Heart left ventricle (tissue), 13 donors: ENCODE data around the gene TOP1.

Experiments used
- CTCF ChIP-seq, 12 donors: fragments of 200-600 bp; sonication (generic) in 4 of 12; IDR thresholded peaks; one replicate each; pipeline versions ENCODE4 v1.5.0 to v1.8.0; 2018 to 2022; ENCODE audit warnings: antibody characterized with exemption in 12 of 12, mild to moderate bottlenecking in 5 of 12
- POLR2A ChIP-seq, 2 donors: fragments of 450-650 bp; IDR thresholded peaks; one replicate each; pipeline ENCODE4 v1.6.1; 2017; ENCODE audit warnings: antibody characterized with exemption in 2 of 2, mild to moderate bottlenecking in 2 of 2, moderate library complexity in 2 of 2
- donor health status: ischemic (EF 13 %, LVEDD 7.1; RV severe dilation, severe dysfunction).
- donor health status: DM: no; HTN: yes; CAD: no.
- donor health status: DM: no; HTN: no; CAD: no.
- donor health status: ischemic (EF 25% LVEDD 6.9; RV normal size, moderate dysfunction).
- donor health status: ischemic (EF 25% LVEDD 5.7; RV mildly dilated, moderate dysfunction).
- donor health status: ischemic (EF 35%, LVEDD 5.7; RV mildly dilated, moderate dysfunction).
- donor health status: nonischemic (EF 11% LVEDD 7.7; RV severe dilation, severe dysfunction).
- donor health status: DM: yes; HTN: yes; CAD: no.
- donor health status: PGD.
- donor health status: ischemic (EF 29% LVEDD 5.4; RV normal size, mild dysfunction).
- donor health status: nonischemic (EF 23%, LVEDD 6.1; RV moderate dilation, normal function).

GRCh38 chr20:41080866-41081265 is 52.2 kb downstream of the TOP1 start:
- TF ChIP-seq CTCF (IDR thresholded peaks at IDR 0.05) (no peak), POLR2A (IDR thresholded peaks at IDR 0.05) (no peak)
